ENCODE results near the gene MYBL2. TPM values are rescaled to one million over a fixed set of nuclear protein-coding genes. Genes with fewer than 3 reads are reported as not detected.

MYBL2 gene
- total RNA-seq, 1 donor from 2014 or later, result 14.7 TPM

- Mint-ChIP-seq H3K4me1 (ENCODE audit: unreplicated experiment) (no peaks in the 10 kb centered on the region), H3K4me3 (ENCODE audit: unreplicated experiment) (no peak overlapping the region), H3K9me3 (ENCODE audit: unreplicated experiment) (no peaks in the 10 kb centered on the region), H3K36me3 (ENCODE audit: unreplicated experiment) (no peaks in the 10 kb centered on the region), H3K27me3 (ENCODE audit: unreplicated experiment) (no peaks in the 10 kb centered on the region), H3K27ac (ENCODE audit: unreplicated experiment) (no peak overlapping the region)
- TF ChIP-seq, protein P1, sequence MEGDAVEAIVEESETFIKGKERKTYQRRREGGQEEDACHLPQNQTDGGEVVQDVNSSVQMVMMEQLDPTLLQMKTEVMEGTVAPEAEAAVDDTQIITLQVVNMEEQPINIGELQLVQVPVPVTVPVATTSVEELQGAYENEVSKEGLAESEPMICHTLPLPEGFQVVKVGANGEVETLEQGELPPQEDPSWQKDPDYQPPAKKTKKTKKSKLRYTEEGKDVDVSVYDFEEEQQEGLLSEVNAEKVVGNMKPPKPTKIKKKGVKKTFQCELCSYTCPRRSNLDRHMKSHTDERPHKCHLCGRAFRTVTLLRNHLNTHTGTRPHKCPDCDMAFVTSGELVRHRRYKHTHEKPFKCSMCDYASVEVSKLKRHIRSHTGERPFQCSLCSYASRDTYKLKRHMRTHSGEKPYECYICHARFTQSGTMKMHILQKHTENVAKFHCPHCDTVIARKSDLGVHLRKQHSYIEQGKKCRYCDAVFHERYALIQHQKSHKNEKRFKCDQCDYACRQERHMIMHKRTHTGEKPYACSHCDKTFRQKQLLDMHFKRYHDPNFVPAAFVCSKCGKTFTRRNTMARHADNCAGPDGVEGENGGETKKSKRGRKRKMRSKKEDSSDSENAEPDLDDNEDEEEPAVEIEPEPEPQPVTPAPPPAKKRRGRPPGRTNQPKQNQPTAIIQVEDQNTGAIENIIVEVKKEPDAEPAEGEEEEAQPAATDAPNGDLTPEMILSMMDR (IDR thresholded peaks at IDR 0.05), result no peak
- no peak for DNase-seq (ENCODE audit: extremely low spot score, unreplicated experiment)
Observed at GRCh38 chr20:43695571-43695970, 28.7 kb downstream of the MYBL2 start.

DNA sequence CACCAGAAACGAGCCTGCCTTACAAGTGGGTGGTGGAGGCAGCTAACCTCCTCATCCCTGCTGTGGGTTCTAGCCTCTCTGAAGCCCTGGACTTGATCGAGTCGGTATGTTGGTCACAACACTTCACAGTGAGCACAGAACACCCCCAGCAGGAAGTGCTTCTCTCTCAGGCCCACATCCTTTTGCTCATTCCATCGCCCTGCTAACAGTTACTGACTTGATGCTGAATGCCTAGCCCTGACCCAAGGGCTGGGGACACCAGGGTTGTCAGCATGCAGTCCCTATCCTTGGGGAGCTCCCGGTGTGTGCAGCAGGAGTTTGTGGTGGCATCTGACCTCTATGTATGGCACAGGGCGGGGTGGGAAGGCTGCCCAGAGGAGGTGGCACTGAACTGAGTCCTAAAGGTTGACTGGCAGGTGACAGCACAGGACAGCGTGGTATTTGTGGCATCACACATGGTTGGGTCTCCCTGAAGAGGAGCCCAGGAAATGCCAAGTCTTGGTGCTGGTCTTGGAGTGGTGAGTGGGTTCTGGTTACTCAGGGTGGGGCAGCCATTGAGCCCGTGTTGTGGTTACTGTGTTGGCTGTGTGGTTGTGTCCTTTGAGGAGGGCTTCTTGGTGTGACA, 33.1 kb downstream of the MYBL2 start:
- TF ChIP-seq, protein P1 (IDR thresholded peaks at IDR 0.05), result no peak
- no peaks in the 10 kb centered on the region for H3K36me3 Mint-ChIP-seq (ENCODE audit: unreplicated experiment)
- no peaks in the 10 kb centered on the region for H3K27me3 Mint-ChIP-seq (ENCODE audit: unreplicated experiment)
- no peak for DNase-seq (ENCODE audit: extremely low spot score, unreplicated experiment)
- H3K27ac Mint-ChIP-seq (ENCODE audit: unreplicated experiment), result no peak overlapping the region
- H3K4me1 Mint-ChIP-seq (ENCODE audit: unreplicated experiment), result no peaks in the 10 kb centered on the region
- H3K9me3 Mint-ChIP-seq (ENCODE audit: unreplicated experiment), result no peaks in the 10 kb centered on the region
- H3K4me3 Mint-ChIP-seq (ENCODE audit: unreplicated experiment), result no peak overlapping the region

DNA sequence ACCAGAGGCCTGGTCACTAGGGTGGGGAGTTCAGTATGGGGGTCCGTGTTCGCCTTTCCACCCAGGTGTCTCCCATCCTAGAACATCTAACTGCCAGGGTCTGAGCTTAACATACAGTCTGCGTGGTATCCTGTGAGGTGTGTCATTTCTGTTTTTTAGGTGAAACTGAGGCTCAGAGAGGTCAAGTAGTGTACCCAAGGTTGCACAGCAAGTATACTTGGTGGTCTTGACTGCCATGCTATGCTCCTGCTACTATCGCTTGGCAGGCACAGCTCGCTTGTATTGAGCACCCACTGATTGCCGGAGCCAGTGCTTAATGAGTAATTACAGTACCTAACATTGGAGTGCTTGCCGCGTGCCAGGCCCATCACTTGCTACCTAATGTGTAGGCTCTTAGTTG, 33.7 kb downstream of the MYBL2 start:
- H3K27ac Mint-ChIP-seq (ENCODE audit: unreplicated experiment), result no peak overlapping the region
- no peak for DNase-seq (ENCODE audit: extremely low spot score, unreplicated experiment)
- H3K4me3 Mint-ChIP-seq (ENCODE audit: unreplicated experiment), result no peak overlapping the region
- H3K36me3 Mint-ChIP-seq (ENCODE audit: unreplicated experiment), result no peaks in the 10 kb centered on the region
- TF ChIP-seq, protein P1 (IDR thresholded peaks at IDR 0.05), result no peak
- no peaks in the 10 kb centered on the region for H3K27me3 Mint-ChIP-seq (ENCODE audit: unreplicated experiment)
- H3K4me1 Mint-ChIP-seq (ENCODE audit: unreplicated experiment), result no peaks in the 10 kb centered on the region
- H3K9me3 Mint-ChIP-seq (ENCODE audit: unreplicated experiment), result no peaks in the 10 kb centered on the region

GRCh38 chr20:43702502-43702901, 35.6 kb downstream of the MYBL2 start:
- H3K4me1 Mint-ChIP-seq (ENCODE audit: unreplicated experiment), result no peaks in the 10 kb centered on the region
- TF ChIP-seq, protein P1 (IDR thresholded peaks at IDR 0.05), result no peak
- no peaks in the 10 kb centered on the region for H3K27me3 Mint-ChIP-seq (ENCODE audit: unreplicated experiment)
- no peak overlapping the region for H3K4me3 Mint-ChIP-seq (ENCODE audit: unreplicated experiment)
- peaks cover 4% of the 10 kb centered on the region for H3K36me3 Mint-ChIP-seq (ENCODE audit: unreplicated experiment)
- no peak overlapping the region for H3K27ac Mint-ChIP-seq (ENCODE audit: unreplicated experiment)
- H3K9me3 Mint-ChIP-seq (ENCODE audit: unreplicated experiment), result no peaks in the 10 kb centered on the region
- DNase-seq (ENCODE audit: extremely low spot score, unreplicated experiment), result no peak

DNA sequence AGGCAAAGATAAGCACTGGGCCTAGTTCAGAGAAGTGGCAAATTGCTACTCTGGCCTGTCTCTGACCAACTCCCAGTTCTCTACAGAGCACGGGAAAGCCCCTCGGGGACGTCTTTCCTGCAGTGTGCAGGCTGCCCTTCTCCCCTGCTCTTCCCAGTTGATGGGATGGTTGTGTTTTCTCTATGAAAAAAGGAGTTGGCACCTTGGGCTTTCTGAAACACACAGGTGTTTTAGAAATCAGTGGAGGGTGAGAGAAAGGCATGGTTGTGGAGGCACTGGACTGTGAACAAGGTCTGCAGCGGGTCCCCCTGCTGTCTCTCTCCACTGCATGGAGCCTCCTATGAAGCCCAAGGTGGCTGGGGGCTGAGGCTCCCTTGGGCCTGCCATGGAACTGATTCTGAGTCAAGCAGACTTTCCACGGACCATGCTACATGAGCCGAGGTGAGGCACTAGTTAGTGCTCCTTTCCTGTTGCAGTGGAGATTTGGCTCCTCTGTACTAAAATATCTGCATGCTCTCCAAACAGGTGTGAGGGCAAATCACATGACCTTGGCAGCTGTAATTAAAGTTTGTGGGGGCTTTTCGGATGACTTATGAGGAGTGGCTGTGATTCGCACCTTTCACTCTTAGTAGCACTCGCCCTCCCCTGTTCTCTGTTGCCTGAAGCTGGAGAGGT, 43.6 kb downstream of the MYBL2 start:
- TF ChIP-seq, protein P1 (IDR thresholded peaks at IDR 0.05), result no peak
- Mint-ChIP-seq H3K36me3 (ENCODE audit: unreplicated experiment) (peaks cover 16% of the 10 kb centered on the region), H3K4me3 (ENCODE audit: unreplicated experiment) (no peak overlapping the region), H3K4me1 (ENCODE audit: unreplicated experiment) (no peaks in the 10 kb centered on the region), H3K9me3 (ENCODE audit: unreplicated experiment) (no peaks in the 10 kb centered on the region), H3K27ac (ENCODE audit: unreplicated experiment) (no peak overlapping the region), H3K27me3 (ENCODE audit: unreplicated experiment) (no peaks in the 10 kb centered on the region)
- DNase-seq (ENCODE audit: extremely low spot score, unreplicated experiment), result no peak
